Measurements from ENCODE around the gene KCNMB3. TPM values are rescaled to one million over a fixed set of nuclear protein-coding genes. Genes with fewer than 3 reads are reported as not detected.
A peak's percentile ranks its signal among the peaks of the same experiment; 100 is the strongest.
"Not testable (repeated sequence)": the region's sequence is repeated elsewhere in the genome, so short reads cannot be mapped to it uniquely, and the experiment has no call there.

KCNMB3 gene
- total RNA-seq, 1 donor from 2014 or later, result 8.2 TPM

DNA sequence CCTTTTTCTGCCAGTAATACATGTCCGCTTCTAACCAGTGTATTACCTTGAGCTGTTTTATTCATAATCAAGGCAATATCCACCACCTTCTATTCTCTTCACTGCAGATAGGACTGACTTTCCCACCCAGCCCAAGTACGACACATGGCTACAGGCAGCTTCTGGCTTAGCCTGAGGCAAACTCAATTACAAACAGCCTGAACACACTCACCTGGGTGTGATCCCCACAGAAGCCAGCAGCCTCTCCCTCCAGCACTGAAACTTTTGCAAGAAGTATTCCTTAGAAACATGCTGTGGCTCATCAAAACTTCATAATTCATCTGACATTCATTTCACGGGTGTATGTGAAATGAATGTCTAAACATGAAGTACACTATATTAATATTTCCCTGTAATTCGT lies 13.5 kb upstream of the KCNMB3 start:
- no peak for DNase-seq (ENCODE audit: low spot score)

DNA sequence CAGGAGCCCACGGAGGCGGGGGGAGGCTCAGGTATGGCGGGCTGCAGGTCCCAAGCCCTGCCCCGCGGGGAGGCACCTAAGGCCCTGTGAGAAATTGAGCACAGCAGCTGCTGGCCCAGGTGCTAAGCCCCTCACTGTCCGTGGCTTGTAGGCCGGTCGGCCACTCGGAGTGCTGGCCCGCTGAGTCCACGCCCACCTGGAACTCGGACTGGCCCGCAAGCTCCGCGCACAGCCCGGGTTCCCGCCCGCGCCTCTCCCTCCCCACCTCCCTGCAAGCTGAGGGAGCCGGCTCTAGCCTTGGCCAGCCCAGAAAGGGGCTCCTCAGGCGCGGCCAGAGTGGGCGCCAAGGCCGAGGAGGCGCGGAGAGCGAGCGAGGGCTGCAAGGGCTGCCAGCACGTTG lies 12.2 kb upstream of the KCNMB3 start:
- DNase-seq (ENCODE audit: low spot score), result no peak

DNA sequence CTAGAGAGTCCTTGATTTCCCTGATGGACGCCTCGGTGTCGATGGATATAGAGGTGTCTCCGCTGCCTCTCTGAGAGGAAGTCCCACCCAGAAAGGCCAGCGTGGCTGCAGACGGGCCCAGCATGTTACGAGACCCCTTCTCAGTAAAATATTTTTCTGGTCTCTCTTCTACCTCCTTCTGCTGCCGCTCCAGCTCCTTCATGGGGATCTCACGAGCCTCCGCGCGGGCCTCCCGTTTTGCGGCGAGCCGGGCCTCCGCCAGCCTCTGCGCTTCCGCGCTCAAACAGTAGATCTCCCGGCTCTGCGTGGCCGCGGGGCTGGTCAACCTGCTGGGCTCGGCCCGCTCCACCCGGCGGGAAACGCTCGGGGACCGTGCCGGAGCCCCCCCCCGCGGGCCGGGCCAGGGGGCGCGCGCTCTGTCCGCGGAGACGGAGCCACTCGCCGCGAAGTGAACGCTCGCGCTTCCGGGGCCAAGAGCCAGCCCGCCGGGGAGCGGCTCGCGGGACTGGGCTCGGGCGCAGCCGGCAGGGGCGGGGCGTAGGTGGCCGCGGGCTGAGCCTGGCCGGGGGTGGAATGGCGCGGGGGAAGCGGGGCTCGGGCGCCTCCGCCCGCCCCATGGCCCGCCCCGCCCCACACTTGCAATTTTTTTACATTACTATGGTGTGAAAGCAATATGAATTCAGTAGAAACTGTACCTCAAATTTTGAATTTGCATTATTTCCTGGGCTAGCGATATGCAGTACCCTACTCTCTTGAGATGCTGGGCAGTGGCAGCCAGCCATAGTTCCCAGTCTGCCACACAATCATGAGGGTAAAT lies 10.2 kb upstream of the KCNMB3 start:
- peak; percentile 77 for DNase-seq (ENCODE audit: low spot score)

DNA sequence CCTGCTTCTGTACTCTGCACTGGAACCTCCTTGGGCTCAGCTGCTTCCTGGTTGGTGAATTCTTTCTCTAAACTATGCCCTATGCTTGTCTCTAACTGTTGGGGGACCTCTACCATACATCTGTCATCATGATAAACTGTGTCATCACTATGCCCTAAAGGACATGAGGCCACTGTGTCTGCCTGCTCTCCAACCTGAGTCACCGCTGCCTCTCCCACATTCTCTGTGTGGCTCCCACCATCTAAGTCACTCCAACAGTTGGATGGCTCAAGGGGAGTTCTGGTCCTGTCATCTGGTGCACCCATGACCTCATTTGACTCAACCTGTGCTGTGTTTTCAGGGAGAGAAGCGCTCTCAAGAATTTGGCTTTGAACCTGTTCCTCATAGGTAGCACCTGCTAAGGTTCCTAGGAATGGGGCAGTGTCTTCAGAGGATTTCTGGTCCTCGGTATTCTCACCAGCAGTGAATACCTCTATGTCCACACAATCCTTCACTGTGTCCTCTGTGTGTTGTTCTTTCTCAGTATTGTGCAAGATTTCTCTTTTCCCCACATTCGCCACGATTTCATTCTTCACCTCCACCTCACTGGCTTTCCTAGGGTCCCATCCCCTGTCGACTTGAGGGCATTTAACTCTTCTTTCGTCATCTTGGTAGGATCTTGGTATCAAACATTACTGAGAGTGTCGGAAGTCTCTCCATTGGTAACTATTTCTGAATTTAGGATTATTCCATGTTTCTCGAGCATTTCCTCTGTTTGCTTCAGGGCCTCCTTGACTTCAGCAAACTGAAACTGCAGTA lies 9.2 kb upstream of the KCNMB3 start:
- not testable (repeated sequence) for DNase-seq (ENCODE audit: low spot score)

DNA sequence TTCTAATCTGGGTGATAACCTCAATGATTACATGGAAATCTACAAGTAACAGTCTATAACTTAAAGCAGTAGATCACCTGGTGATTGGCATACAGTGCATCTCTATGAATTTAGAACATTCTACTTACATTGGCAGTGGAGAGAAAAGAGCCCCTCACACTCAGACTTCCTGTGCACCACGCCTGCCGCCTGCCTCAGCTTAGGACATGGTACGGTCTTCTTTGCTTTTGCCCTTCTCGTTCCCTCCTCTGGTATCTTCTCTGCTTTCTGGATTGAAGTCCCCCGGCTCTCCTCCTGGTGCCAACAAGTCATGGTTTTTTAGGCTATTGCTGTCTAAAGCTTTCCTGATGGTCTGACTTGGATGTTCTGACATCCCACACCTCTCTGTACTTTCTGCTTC lies 7.9 kb upstream of the KCNMB3 start:
- no peak for DNase-seq (ENCODE audit: low spot score)

DNA sequence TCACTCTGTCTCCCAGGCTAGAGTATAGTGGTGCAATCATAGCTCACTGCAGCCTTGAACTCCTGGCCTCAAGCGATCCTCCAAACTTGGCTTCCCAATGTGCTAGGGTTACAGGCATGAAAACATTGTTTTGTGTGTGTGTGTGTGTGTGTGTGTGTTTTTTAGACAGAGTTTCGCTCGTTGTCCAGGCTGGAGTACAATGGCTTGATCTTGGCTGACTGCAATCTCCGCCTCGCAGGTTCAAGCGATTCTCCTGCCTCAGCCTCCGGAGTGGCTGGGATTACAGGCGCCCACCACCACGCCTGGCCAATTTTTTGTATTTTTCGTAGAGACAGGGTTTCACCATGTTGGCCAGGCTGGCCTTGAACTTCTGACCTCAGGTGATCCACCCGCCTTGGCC lies 6.8 kb upstream of the KCNMB3 start:
- not testable (repeated sequence) for DNase-seq (ENCODE audit: low spot score)

DNA sequence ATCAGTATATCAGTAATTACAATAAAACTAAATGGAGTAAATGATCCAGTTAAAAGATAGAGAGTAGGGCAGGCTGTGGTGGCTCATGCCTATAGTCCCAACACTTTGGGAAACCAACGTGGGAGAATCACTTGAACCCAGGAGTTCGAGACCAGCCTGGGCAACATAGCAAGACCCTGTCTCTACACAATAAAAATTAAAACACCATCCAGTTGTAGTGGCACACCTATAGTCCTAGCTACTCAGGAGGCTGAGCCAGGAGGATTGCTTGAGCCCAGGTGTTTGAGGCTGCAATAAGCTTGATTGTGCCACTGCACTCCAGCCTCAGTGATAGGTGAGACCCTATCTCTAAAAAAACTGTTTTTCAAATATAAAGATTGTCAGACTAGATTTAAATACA lies 5.9 kb upstream of the KCNMB3 start:
- no peak for DNase-seq (ENCODE audit: low spot score)

DNA sequence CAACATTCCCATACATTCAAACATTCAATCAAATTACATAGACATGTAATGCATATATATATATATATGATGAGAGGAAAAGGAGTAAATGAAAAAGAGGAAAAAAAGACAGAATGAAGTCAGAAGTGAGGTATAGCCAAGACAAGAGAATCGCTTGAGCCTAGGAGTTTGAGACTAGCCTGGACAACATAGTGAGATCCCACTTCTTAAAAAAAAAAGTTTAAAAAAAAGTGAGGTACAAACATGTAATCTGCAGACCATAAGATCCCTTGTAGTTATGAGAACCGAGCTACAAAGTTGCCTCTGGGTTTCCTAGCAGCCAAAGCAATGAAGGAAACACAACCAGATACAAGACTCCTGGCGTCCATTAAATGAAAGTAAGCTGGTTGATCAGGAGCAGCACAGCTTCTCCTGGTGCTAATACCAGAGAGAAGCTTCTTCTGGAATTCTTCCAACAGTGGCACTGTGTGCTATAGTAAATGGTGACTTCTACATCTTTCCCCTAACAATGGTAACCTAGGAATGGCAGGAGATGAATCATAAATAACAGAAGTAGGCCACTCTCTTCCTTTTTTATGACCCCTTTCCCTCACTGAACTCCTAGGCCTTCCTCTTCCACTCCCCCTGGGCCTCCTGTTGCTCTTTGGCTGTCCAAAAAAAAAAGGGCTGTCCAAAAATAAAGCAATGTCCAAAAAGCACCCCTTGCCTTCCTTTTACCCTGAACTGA lies 3.5 kb downstream of the KCNMB3 start:
- no peak for DNase-seq (ENCODE audit: low spot score)

DNA sequence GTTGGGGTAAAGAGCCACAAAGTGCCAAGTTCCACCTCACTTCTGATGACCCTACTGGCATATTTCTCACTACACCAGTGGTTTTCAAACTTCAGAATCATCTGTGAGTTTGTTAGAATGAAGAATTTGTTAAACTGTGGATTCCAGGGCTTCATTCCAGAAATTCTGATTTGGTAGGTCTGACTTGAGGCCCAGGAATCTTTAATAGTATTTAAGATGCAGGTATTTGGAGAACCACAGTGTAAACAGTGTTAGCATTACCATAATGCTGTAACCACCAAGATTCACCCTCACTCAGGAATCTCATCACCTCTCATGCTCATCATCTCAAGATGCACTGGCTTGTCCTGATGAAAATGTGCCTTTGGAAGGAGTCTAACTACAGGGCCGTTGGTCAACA lies 6.0 kb downstream of the KCNMB3 start:
- DNase-seq (ENCODE audit: low spot score), result no peak

DNA sequence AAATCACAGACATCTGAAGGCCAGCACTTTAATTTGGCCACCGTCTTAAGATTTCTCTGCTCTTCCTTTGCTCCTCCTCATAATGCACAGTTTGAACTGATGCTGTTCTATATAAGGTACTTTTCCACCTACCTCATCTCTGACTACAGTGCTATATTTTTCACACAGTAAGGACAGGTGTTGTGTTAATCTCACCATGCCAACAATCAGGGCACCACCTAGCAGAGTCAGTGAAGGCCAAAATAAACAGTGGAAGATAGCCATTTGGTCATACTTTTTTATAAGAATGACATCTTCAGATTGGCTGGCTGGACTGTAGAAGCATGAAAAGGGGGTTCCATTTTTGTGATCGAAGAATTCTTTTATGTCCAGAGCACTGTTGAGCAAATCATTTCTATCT lies 8.1 kb downstream of the KCNMB3 start:
- DNase-seq (ENCODE audit: low spot score), result not testable (repeated sequence)

DNA sequence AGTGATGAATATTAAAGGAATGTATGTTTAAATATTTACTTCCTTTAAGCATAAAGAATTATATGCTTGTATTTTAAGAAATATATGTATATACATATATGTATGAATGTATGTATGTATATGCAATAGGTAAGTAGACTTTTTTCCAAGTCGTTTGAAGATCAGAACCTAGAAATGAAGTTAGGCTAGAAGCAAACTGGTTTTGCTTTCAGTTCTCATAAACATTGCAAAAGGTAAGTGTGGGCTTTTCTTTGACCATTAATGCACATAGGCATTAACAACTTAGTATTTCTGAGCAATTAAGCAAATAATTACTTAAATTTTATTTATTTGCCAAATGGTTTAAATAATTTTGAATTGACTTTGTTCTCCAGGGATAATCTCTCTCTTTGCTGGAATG lies 10.6 kb downstream of the KCNMB3 start:
- DNase-seq (ENCODE audit: low spot score), result not testable (repeated sequence)

DNA sequence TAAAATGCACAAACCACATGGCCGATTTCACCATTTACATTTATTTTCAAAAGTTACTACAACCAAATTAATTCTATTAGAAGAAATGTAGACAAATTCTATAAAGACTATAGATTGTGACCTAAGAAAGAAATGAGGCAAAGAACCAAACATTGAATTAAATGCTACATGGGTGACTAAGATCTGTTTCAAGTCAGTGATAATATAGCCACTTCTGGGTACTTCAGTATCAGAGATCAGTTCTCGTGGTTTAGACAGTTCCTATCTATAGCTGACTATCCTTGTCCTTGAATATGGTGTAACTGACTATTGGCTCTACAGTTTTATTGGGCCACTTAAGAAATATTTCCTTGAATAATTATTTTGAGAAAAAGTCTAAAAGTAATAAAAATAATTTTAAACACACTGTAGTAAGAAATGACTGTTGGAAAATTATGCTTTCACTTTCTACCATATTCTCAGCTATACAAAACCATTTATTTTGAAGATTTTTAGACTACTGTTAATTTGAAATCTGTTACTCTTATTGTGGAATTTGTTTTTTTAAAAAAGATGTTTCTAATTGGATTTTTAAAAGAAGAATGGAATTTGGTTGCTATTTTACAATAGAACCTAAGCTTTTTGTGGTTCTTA lies 14.1 kb downstream of the KCNMB3 start:
- DNase-seq (ENCODE audit: low spot score), result no peak

DNA sequence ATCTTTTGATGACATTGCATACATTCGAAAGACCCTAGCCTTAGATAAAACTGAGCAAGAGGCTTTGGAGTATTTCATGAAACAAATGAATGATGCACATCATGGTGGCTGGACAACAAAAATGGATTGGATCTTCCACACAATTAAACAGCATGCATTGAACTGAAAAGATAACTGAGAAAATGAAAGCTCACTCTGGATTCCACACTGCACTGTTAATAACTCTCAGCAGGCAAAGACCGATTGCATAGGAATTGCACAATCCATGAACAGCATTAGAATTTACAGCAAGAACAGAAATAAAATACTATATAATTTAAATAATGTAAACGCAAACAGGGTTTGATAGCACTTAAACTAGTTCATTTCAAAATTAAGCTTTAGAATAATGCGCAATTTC lies 16.7 kb downstream of the KCNMB3 start:
- peak; percentile 15 for DNase-seq (ENCODE audit: low spot score)

DNA sequence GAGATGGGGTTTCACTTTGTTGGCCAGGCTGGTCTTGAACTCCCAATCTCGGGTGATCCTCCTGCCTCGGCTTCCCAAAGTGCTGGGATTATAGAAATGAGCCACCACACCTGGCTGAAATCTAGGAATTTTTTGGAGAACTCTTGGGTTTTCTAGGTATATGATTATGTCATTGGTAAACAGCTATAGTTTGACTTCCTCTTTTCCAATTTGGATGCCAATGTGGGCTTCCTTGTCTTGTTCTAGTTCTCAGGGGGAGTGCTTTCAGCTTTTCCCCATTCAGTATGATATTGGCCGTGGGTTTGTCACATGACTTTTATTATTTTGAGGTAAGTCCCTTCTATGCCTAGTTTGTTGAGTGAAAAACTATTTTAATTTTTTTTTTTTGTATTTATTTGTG lies 17.9 kb downstream of the KCNMB3 start:
- DNase-seq (ENCODE audit: low spot score), result no peak

DNA sequence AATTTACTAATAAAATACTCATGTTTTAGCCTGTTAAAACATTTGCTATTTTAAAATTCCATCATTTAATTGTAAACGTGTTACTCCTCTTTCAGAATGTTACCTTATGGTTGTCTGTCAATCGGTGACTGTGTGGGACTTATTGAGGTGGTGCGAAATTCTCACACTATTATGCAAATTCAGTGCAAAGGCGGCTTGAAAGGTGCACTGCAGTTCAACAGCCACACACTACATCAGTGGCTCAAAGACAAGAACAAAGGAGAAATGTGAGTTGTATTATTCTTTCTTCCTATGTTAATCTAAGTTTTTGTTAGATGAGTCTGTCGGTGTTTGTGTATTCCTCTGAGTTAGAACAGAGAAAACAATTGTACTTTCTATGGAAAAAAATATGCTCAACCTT lies 21.7 kb downstream of the KCNMB3 start:
- no peak for DNase-seq (ENCODE audit: low spot score)

DNA sequence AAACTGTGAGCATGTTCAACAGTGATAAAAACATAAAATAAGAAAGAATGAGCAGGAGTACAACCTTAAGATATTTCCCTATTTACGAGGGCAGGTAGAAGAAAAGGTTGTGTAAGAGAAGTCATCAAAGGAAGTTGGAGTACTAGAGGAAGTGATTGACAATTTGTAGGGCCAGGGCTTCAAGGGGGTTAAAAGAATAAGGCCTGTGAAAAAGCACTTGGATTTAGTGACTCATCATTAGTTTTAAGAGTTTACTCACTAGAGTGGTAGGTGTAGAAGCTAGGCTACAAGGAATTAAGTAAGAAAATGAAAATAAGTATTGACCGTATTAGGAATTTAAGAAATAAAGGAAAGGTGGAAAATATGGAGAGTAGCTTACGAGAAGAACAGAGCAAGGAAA lies 23.6 kb downstream of the KCNMB3 start:
- DNase-seq (ENCODE audit: low spot score), result no peak

DNA sequence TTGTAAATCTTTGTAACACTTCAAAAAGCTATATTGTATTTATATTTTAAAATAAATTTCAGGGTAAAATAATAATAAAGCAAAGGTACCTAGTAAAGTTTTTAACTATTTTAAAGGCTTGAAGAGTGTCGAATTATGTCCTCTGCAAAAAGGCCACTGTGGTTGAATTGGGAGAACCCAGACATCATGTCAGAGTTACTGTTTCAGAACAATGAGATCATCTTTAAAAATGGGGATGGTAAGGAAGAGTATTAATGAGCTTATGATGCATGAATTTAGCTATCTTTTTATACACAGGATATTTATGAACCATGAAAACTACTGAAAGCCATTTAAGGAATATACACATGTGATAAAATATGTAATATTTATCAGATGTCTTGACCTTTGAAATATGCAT lies 26.3 kb downstream of the KCNMB3 start:
- DNase-seq (ENCODE audit: low spot score), result no peak

DNA sequence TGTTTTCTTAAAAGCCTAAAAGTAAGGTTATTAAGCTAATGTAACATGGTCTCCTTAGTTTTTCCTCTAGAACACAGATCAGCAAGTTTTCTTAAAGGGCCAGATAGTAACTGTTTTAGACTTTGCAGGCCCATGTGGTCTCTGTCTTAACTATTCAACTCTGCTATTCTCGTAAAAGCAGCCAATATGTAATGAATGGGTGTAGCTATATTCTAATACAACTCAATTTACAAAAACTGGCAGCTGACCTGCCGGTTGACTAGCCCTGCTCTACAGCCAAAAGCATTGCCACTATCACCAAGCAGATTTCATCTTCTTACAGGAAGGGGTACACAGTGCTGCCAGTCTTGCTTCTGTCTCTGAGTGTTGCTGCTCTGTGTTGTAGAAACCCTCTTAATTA lies 27.4 kb downstream of the KCNMB3 start:
- DNase-seq (ENCODE audit: low spot score), result no peak

DNA sequence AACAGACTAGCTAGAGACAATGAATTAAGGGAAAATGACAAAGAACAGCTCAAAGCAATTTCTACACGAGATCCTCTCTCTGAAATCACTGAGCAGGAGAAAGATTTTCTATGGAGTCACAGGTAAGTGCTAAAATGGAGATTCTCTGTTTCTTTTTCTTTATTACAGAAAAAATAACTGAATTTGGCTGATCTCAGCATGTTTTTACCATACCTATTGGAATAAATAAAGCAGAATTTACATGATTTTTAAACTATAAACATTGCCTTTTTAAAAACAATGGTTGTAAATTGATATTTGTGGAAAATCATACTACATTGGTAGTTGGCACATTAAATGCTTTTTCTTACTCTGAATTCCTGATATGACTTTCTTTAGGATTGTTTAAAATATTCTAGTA lies 32.7 kb downstream of the KCNMB3 start:
- DNase-seq (ENCODE audit: low spot score), result not testable (repeated sequence)

DNA sequence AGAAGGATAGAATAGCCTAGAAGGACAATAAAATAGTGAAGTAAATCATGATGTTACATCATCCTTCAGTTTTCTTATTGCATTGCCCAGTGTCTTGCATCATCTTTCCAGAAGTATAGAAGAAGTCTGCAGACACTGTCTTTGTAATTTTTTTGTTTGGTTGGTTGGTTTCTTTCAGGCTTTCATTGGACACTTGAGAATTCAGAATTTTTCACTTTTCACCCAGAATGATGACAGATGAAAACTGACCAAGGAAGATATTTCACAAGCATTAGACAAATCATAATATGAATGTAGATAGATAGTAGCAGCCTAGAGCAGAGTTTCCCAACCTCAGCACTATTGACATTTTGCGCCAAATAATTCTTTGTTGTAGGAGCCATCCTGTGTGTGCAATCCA lies 35.4 kb downstream of the KCNMB3 start:
- not testable (repeated sequence) for DNase-seq (ENCODE audit: low spot score)

DNA sequence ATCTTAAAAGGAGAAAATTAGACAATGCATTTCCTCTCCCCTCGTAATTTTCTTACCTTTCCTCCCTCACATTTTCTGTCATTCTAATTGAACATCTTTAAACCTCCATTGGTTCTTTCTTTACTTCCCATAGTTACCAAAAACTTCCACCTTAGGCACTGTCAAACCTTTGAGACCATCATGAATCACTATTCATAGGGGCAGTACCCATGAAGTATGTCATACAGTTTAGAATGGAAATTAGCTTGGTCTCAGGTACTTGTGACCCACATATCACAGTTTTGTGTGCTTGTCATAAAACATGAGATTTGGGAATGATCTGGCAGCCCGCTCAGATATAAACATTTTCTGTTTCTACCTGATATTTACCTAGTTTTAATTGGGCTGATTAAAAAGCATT lies 50.1 kb downstream of the KCNMB3 start:
- no peak for DNase-seq (ENCODE audit: low spot score)

DNA sequence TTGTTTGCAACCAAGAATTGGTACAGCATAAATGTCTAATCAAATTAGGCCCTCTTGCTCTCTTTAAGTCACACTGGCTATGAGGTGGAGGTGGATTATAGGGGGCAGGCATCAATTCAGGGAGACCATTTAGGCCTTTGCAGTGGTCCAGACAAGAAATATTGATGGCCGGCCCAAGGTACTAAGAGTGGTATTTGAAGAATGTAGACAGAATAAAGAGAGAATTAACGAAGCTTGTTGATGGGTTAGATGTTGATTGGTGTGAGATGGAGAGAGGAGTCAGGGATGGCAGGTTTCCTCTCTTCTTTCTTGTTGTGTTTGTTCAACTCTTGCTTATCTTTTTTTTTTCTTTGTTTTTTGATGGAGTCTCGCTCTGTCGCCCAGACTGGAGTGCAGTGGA lies 54.2 kb downstream of the KCNMB3 start:
- no peak for DNase-seq (ENCODE audit: low spot score)

All from umbilical cord (tissue), 2 donors.